NCI-H1694 treated with DMSO at 0.1 percent for 48 hours (cell line): Measurements from ENCODE around the gene PSMB9.

Experiments used
- DNase-seq: peaks from one replicate; lab custom pipeline; 2025; lab: John Stamatoyannopoulos, UW

PSMB9 gene

DNA sequence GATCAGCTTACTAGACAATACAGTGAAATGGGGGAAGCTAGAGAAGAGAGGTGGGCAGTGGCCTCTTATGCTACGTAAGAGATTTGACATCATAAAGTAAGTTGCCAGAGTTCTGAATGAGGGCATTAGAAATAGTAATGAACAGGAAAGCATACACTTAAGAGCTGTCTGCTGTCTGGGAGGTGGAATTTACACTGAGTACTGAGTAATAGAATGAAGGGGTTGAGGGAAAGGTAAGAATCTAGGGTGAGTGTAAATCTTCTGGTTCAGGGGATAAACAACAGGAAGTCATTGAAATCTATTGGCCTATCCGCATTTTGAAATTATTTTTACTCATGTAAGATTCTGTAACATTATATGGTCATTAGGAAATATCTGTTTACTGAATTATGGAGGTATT is 51.1 kb downstream of the PSMB9 start:
- DNase-seq = no peak

DNA sequence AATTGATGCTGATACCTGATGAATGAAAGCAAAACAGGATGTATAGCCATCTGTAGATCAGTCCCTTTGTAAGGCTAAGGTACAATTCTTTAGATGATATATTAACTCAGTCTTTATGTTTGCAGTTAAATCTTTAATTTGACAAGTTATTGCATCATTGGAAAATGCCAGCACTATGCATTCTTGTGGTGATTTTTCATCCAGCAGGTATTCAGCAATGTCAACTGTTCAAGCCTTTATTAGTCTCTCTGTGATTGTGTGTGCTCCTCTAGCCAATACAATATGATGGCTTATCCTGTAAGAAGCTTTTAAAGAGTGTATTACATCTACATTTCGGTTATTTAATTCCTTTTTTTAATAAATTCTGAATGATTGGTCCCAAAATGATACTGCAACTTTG is 52.5 kb downstream of the PSMB9 start:
- DNase-seq = no peak

DNA sequence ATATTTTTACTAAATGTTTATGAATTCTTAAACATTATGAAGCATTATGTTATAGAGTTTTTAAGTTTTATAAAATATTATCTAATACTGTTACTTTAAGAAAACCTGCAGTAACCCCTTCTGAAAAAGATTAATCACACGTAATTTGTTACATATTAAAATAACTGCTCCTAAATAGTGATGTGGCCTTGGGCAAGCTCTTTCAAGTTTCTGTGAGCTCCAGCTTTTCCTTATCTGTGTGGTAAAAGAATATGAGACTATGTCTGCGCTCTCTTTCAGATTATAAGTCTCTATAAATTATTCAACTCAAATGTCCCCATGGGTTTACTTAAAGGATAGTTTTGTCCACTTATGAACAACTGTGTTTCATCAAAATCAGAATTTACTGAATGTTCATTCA is 54.9 kb downstream of the PSMB9 start:
- DNase-seq = no peak
